Measurements from ENCODE around the gene GPR142. TPM values are rescaled to one million over a fixed set of nuclear protein-coding genes. Genes with fewer than 3 reads are reported as not detected.

GPR142 gene
- total RNA-seq, 1 experiment from 2014 or later = 0.33 TPM

DNA sequence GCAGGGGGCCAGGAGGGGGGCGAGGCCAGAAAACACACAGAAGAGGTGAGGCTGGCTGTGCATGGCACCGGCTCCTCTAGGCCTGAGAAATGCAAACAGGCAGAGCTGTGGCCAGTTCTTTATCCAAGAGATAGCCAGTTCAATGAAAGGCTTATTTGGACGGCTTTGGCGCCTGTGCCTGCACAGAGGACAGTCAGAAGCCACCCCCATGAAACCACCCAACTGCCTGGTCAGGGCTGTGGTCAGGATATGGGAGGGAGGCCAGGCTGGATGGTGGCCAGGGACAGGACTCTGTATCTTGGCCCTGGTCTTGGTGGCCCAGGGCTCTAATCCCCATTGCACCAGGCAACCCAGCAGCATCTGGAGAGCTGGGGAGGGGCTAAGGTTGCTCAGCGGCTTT lies 40.1 kb downstream of the GPR142 start:
- H2AK5ac ChIP-seq (ENCODE audit: insufficient read length, low read length) = no peak overlapping the region
- peaks cover 0 to 6% of the 10 kb centered on the region in 2 experiments; a peak in 1 of 5 replicates for H3K9me3 Mint-ChIP-seq
- no peak for DNase-seq
- peaks cover 14 to 26% of the 10 kb centered on the region in 2 experiments for H3K4me1 Mint-ChIP-seq
- H4K91ac ChIP-seq (ENCODE audit: insufficient read length, low read depth, low read length) = no peak overlapping the region
- H3K27ac ChIP-seq (ENCODE audit: insufficient read length, low read depth, low read length) = no peak overlapping the region
- H3K4me1 ChIP-seq (ENCODE audit: insufficient read depth, low read length) = peaks cover 5% of the 10 kb centered on the region; the same call in 1 of the 2 replicates
- H2BK5ac ChIP-seq (ENCODE audit: insufficient read length, low read length) = no peak overlapping the region
- H3K36me3 Mint-ChIP-seq (ENCODE audit: insufficient read depth in 1 of 3, low read depth in 3 of 3) = peaks cover 0 to 6% (median 0%) of the 10 kb centered on the region in 3 experiments; a peak in 2 of 7 replicates
- no peak overlapping the region for H2BK15ac ChIP-seq (ENCODE audit: low read depth, low read length)
- H2AFZ ChIP-seq (ENCODE audit: low read length) = no peak overlapping the region
- H3K27me3 ChIP-seq (ENCODE audit: insufficient read depth, low read length) = no peaks in the 10 kb centered on the region
- WGBS (ENCODE audit: extremely low coverage, insufficient read length, low lambda C conversion rate) = no CpG with 5 or more reads among the region's 5 CpGs
- H3K79me1 ChIP-seq (ENCODE audit: insufficient read depth, low read depth, low read length, poor library complexity, severe bottlenecking) = no peaks in the 10 kb centered on the region
- no peak overlapping the region for H2BK12ac ChIP-seq (ENCODE audit: insufficient read length, low read depth, low read length)
- no peak overlapping the region for H3K14ac ChIP-seq (ENCODE audit: insufficient read depth, low read length)
- H4K5ac ChIP-seq (ENCODE audit: insufficient read length, low read depth, low read length) = no peak overlapping the region
- H2BK20ac ChIP-seq (ENCODE audit: low read depth, low read length, poor library complexity, severe bottlenecking) = no peak overlapping the region
- no peaks in the 10 kb centered on the region for H3K9me3 ChIP-seq (ENCODE audit: control insufficient read depth, low read depth, low read length)
- H3K4me3 Mint-ChIP-seq = no peak overlapping the region
- H3K79me2 ChIP-seq (ENCODE audit: insufficient read depth, low read length) = no peaks in the 10 kb centered on the region
- H3K27ac Mint-ChIP-seq = peak overlapping the region in 2 of 3 experiments; percentile 17 to 85; a peak in 1 of 7 replicates
- TF ChIP-seq, protein P1, sequence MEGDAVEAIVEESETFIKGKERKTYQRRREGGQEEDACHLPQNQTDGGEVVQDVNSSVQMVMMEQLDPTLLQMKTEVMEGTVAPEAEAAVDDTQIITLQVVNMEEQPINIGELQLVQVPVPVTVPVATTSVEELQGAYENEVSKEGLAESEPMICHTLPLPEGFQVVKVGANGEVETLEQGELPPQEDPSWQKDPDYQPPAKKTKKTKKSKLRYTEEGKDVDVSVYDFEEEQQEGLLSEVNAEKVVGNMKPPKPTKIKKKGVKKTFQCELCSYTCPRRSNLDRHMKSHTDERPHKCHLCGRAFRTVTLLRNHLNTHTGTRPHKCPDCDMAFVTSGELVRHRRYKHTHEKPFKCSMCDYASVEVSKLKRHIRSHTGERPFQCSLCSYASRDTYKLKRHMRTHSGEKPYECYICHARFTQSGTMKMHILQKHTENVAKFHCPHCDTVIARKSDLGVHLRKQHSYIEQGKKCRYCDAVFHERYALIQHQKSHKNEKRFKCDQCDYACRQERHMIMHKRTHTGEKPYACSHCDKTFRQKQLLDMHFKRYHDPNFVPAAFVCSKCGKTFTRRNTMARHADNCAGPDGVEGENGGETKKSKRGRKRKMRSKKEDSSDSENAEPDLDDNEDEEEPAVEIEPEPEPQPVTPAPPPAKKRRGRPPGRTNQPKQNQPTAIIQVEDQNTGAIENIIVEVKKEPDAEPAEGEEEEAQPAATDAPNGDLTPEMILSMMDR (conservative IDR thresholded peaks at IDR 0.05) = no peak
- peaks cover 9% of the 10 kb centered on the region for H3K27me3 Mint-ChIP-seq (ENCODE audit: low read depth)
- H3K23ac ChIP-seq (ENCODE audit: insufficient read length, low read depth, low read length) = no peak overlapping the region
- H3K23me2 ChIP-seq (ENCODE audit: insufficient read length, low read depth, low read length, poor library complexity, severe bottlenecking) = no peaks in the 10 kb centered on the region
- H3K4ac ChIP-seq (ENCODE audit: low read depth, low read length) = no peak overlapping the region
- H3T11ph ChIP-seq (ENCODE audit: low read length) = no peak overlapping the region
- no peak overlapping the region for H2BK120ac ChIP-seq (ENCODE audit: low read depth, low read length, poor library complexity, severe bottlenecking)
- H3K56ac ChIP-seq (ENCODE audit: insufficient read length, low read depth, low read length) = no peak overlapping the region
- H3K18ac ChIP-seq (ENCODE audit: insufficient read length, low read depth, low read length) = no peak overlapping the region
- H4K8ac ChIP-seq (replicated peaks; ENCODE audit: insufficient read length, low read depth, low read length) = no peak overlapping the region
- no peaks in the 10 kb centered on the region for H4K20me1 ChIP-seq (ENCODE audit: control insufficient read depth, insufficient read depth, insufficient read length)
- H3K4me2 ChIP-seq (ENCODE audit: insufficient read depth, insufficient read length, low read length) = no peak overlapping the region
- H3K9ac ChIP-seq (ENCODE audit: extremely low read depth, insufficient read length, low read length) = no peak overlapping the region
